Naive B cell (primary cell): ENCODE measurements around the gene SFTPB. TPM values are rescaled to one million over a fixed set of nuclear protein-coding genes. Genes with fewer than 3 reads are reported as not detected.
"Not testable (repeated sequence)": the region's sequence is repeated elsewhere in the genome, so short reads cannot be mapped to it uniquely, and the experiment has no call there.

Experiments used
- ATAC-seq, 2 donors: fragments of 150-1000 bp; cut with Tn5 transposase; 2 replicates each; pipeline ENCODE4 v1.10.0; 2021; ENCODE audit warnings: low read depth in 2 of 2, mild to moderate bottlenecking in 2 of 2, moderate library complexity in 2 of 2
- DNase-seq: peaks from one replicate; pipeline ENCODE4 v3.0.0; 2022
- H3K27ac Mint-ChIP-seq, 6 donors: one replicate each; pipeline ENCODE4 v1.8.0; 2020 to 2022; ENCODE audit warnings: mild to moderate bottlenecking in 6 of 6, mixed read lengths in 6 of 6, moderate library complexity in 5 of 6, inconsistent platforms in 2 of 6
- H3K27me3 Mint-ChIP-seq, 3 donors: one replicate each; pipeline ENCODE4 v1.8.0; 2021 to 2022; ENCODE audit warnings: mixed read lengths in 3 of 3, mild to moderate bottlenecking in 1 of 3
- H3K36me3 Mint-ChIP-seq, 2 donors: one replicate each; pipeline ENCODE4 v1.8.0; 2020 to 2022; ENCODE audit warnings: mixed read lengths in 2 of 2, inconsistent platforms in 1 of 2, mild to moderate bottlenecking in 1 of 2
- H3K4me1 Mint-ChIP-seq, 3 donors: one replicate each; pipeline ENCODE4 v1.8.0; 2020 to 2022; ENCODE audit warnings: mixed read lengths in 3 of 3, inconsistent platforms in 1 of 3, mild to moderate bottlenecking in 1 of 3, moderate library complexity in 1 of 3
- H3K4me3 Mint-ChIP-seq, 8 donors: one replicate each; pipeline ENCODE4 v1.8.0; 2020 to 2022; ENCODE audit warnings: mild to moderate bottlenecking in 8 of 8, mixed read lengths in 8 of 8, moderate library complexity in 8 of 8, inconsistent platforms in 2 of 8
- H3K9me3 Mint-ChIP-seq, 7 donors: one replicate each; pipeline ENCODE4 v1.8.0; 2020 to 2022; ENCODE audit warnings: mixed read lengths in 7 of 7, mild to moderate bottlenecking in 5 of 7, inconsistent platforms in 2 of 7, moderate library complexity in 1 of 7
- polyA plus RNA-seq, 6 donors: library from polyadenylated mRNA; unstranded; fragments of 300-500 nt; fragmentation: Illumina TruSeq; gene quantifications; one replicate each; pipeline ENCODE4 v1.2.3, GENCODE V29; 2021; ENCODE audit warnings: low read depth in 6 of 6

SFTPB gene
- polyA plus RNA-seq = not detected

GRCh38 chr2:85668009-85668856, at the start of gene SFTPB:
TSS of gene SFTPB (minus strand) at chr2:85668199. CDS start at chr2:85668183, 16 bp downstream.
- Mint-ChIP-seq H3K9me3 (no peaks in the 10 kb centered on the region), H3K27me3 (peaks cover 0 to 6% (median 0%) of the 10 kb centered on the region in 3 donors), H3K36me3 (no peaks in the 10 kb centered on the region), H3K27ac (peak within 1 kb of the TSS in 2 of 6 donors; percentile 10 to 65), H3K4me1 (peaks cover 4 to 10% (median 8%) of the 10 kb centered on the region in 3 donors), H3K4me3 (no peak within 1 kb of the TSS)
- DNase-seq (no peak), ATAC-seq (no peak)

- no peak overlapping the region for H3K4me3 Mint-ChIP-seq
- ATAC-seq = no peak
- H3K9me3 Mint-ChIP-seq = peaks cover 0 to 5% (median 0%) of the 10 kb centered on the region in 7 donors
- peaks cover 5 to 32% (median 21%) of the 10 kb centered on the region in 3 donors for H3K27me3 Mint-ChIP-seq
- no peak for DNase-seq
- H3K36me3 Mint-ChIP-seq = peaks cover 0 to 6% of the 10 kb centered on the region in 2 donors
- H3K4me1 Mint-ChIP-seq = peaks cover 0 to 1% (median 0%) of the 10 kb centered on the region in 3 donors
- no peak overlapping the region for H3K27ac Mint-ChIP-seq
These were observed 49.5 kb upstream of the SFTPB start for GRCh38 chr2:85717308-85718008.

GRCh38 chr2:85716346-85716914, 48.4 kb upstream of the SFTPB start:
- DNase-seq (no peak), ATAC-seq (no peak)
- H3K4me1 Mint-ChIP-seq = peaks cover 0 to 4% (median 0%) of the 10 kb centered on the region in 3 donors
- H3K9me3 Mint-ChIP-seq = peaks cover 0 to 5% (median 0%) of the 10 kb centered on the region in 7 donors
- no peak overlapping the region for H3K27ac Mint-ChIP-seq
- no peak overlapping the region for H3K4me3 Mint-ChIP-seq
- H3K27me3 Mint-ChIP-seq = peaks cover 5 to 38% (median 25%) of the 10 kb centered on the region in 3 donors
- H3K36me3 Mint-ChIP-seq = peaks cover 0 to 6% of the 10 kb centered on the region in 2 donors

GRCh38 chr2:85714841-85715240, 46.8 kb upstream of the SFTPB start:
- Mint-ChIP-seq H3K9me3 (no peaks in the 10 kb centered on the region), H3K27me3 (peaks cover 3 to 42% (median 39%) of the 10 kb centered on the region in 3 donors), H3K36me3 (no peaks in the 10 kb centered on the region), H3K4me1 (peaks cover 0 to 4% (median 0%) of the 10 kb centered on the region in 3 donors), H3K4me3 (no peak overlapping the region), H3K27ac (no peak overlapping the region)
- ATAC-seq (no peak), DNase-seq (no peak)

- not testable (repeated sequence) for H3K4me3 Mint-ChIP-seq, H3K27ac Mint-ChIP-seq, H3K36me3 Mint-ChIP-seq, DNase-seq, H3K4me1 Mint-ChIP-seq, ATAC-seq, H3K9me3 Mint-ChIP-seq
- peaks cover 7 to 42% (median 39%) of the 10 kb centered on the region in 3 donors for H3K27me3 Mint-ChIP-seq
These were observed 46.4 kb upstream of the SFTPB start for GRCh38 chr2:85714421-85714820.

- H3K4me1 Mint-ChIP-seq = peaks cover 0 to 4% (median 0%) of the 10 kb centered on the region in 3 donors
- H3K36me3 Mint-ChIP-seq = no peaks in the 10 kb centered on the region
- DNase-seq (no peak), ATAC-seq (no peak)
- H3K4me3 Mint-ChIP-seq = no peak overlapping the region
- H3K9me3 Mint-ChIP-seq = no peaks in the 10 kb centered on the region
- no peak overlapping the region for H3K27ac Mint-ChIP-seq
- peaks cover 9 to 39% (median 36%) of the 10 kb centered on the region in 3 donors for H3K27me3 Mint-ChIP-seq
These were observed 45.8 kb upstream of the SFTPB start for GRCh38 chr2:85713836-85714235.

- H3K4me1 Mint-ChIP-seq = peaks cover 0 to 4% (median 0%) of the 10 kb centered on the region in 3 donors
These were observed 45.0 kb upstream of the SFTPB start for GRCh38 chr2:85712849-85713612.

GRCh38 chr2:85712336-85712735, 44.3 kb upstream of the SFTPB start:
- H3K27ac Mint-ChIP-seq = peak overlapping the region in 1 of 6 donors; percentile 61
- no peak for ATAC-seq

More at GRCh38 chr2:85712849-85713612, 45.0 kb upstream of the SFTPB start:
- no peaks in the 10 kb centered on the region for H3K9me3 Mint-ChIP-seq
- no peak overlapping the region for H3K27ac Mint-ChIP-seq
- peaks cover 9 to 33% (median 33%) of the 10 kb centered on the region in 3 donors for H3K27me3 Mint-ChIP-seq
- H3K36me3 Mint-ChIP-seq = no peaks in the 10 kb centered on the region
- DNase-seq (no peak), ATAC-seq (no peak)
- H3K4me3 Mint-ChIP-seq = no peak overlapping the region

GRCh38 chr2:85711578-85712060, 43.6 kb upstream of the SFTPB start:
- Mint-ChIP-seq H3K36me3 (no peaks in the 10 kb centered on the region), H3K27ac (peak overlapping the region in 1 of 6 donors; percentile 72), H3K9me3 (no peaks in the 10 kb centered on the region), H3K4me1 (peaks cover 5 to 11% (median 8%) of the 10 kb centered on the region in 3 donors), H3K4me3 (no peak overlapping the region), H3K27me3 (peaks cover 14 to 33% (median 30%) of the 10 kb centered on the region in 3 donors)
- no peak for ATAC-seq
- DNase-seq = no peak

More at GRCh38 chr2:85712336-85712735, 44.3 kb upstream of the SFTPB start:
- Mint-ChIP-seq H3K4me1 (peaks cover under 1 to 4% (median under 1%) of the 10 kb centered on the region in 3 donors), H3K4me3 (no peak overlapping the region), H3K9me3 (no peaks in the 10 kb centered on the region), H3K27me3 (peaks cover 11 to 33% (median 31%) of the 10 kb centered on the region in 3 donors), H3K36me3 (no peaks in the 10 kb centered on the region)
- no peak for DNase-seq

- Mint-ChIP-seq H3K4me3 (no peak overlapping the region), H3K27me3 (peaks cover 14 to 30% (median 28%) of the 10 kb centered on the region in 3 donors), H3K36me3 (no peaks in the 10 kb centered on the region), H3K9me3 (no peaks in the 10 kb centered on the region), H3K27ac (peak overlapping the region in 5 of 6 donors; percentile 9 to 72 (median 38)), H3K4me1 (peaks cover 6 to 17% (median 15%) of the 10 kb centered on the region in 3 donors)
- no peak for DNase-seq
- ATAC-seq = no peak
These were observed 42.9 kb upstream of the SFTPB start for GRCh38 chr2:85710687-85711577.

- peaks cover 14 to 24% (median 21%) of the 10 kb centered on the region in 3 donors for H3K27me3 Mint-ChIP-seq
These were observed 41.4 kb upstream of the SFTPB start for GRCh38 chr2:85709401-85709811.

GRCh38 chr2:85708641-85709040, 40.6 kb upstream of the SFTPB start:
- H3K9me3 Mint-ChIP-seq = peaks cover 0 to 2% (median 0%) of the 10 kb centered on the region in 7 donors
- peaks cover 14 to 21% (median 18%) of the 10 kb centered on the region in 3 donors for H3K27me3 Mint-ChIP-seq
- no peak overlapping the region for H3K4me3 Mint-ChIP-seq
- ATAC-seq (no peak), DNase-seq (no peak)
- H3K4me1 Mint-ChIP-seq = peaks cover 24 to 40% (median 38%) of the 10 kb centered on the region in 3 donors
- H3K27ac Mint-ChIP-seq = no peak overlapping the region
- H3K36me3 Mint-ChIP-seq = no peaks in the 10 kb centered on the region

More at GRCh38 chr2:85709401-85709811, 41.4 kb upstream of the SFTPB start:
- H3K4me1 Mint-ChIP-seq = peaks cover 19 to 32% (median 30%) of the 10 kb centered on the region in 3 donors
- no peaks in the 10 kb centered on the region for H3K36me3 Mint-ChIP-seq
- no peak overlapping the region for H3K4me3 Mint-ChIP-seq
- ATAC-seq = no peak
- no peaks in the 10 kb centered on the region for H3K9me3 Mint-ChIP-seq
- no peak for DNase-seq
- H3K27ac Mint-ChIP-seq = no peak overlapping the region
